SK-N-MC (cell line): ENCODE measurements around the gene SHISAL2A.

Source experiments
- EZH2 ChIP-seq: fragments of 200-600 bp; sonication (generic); IDR thresholded peaks from one replicate; pipeline ENCODE4 v1.6.1; 2017; ENCODE audit warnings: antibody characterized with exemption
- POLR2AphosphoS5 ChIP-seq: IDR thresholded peaks from 2 replicates; pipeline ENCODE4 v1.6.1; 2012; ENCODE audit warnings: mild to moderate bottlenecking, low read depth, low read length, borderline replicate concordance

- TF ChIP-seq EZH2, result no peak
- no peak for TF ChIP-seq POLR2AphosphoS5
Observed at GRCh38 chr1:52695627-52696026, 62.7 kb downstream of the SHISAL2A start.
